Neutrophil (primary cell): ENCODE data around the gene SLC4A1AP.

Experiments used
- H3K27ac ChIP-seq: fragments of 200-600 bp; sonication (generic); 2 replicates; pipeline ENCODE4 v1.5.1; 2016; ENCODE audit warnings: mild to moderate bottlenecking, moderate library complexity
- H3K27me3 ChIP-seq: fragments of 200-600 bp; sonication (generic); 2 replicates; pipeline ENCODE4 v1.6.0; 2016; ENCODE audit warnings: mild to moderate bottlenecking
- H3K36me3 ChIP-seq: fragments of 200-600 bp; sonication (generic); 2 replicates; pipeline ENCODE4 v1.5.1; 2017
- H3K4me1 ChIP-seq, 2 experiments: fragments of 200-600 bp in 1 of 2; sonication (generic) in 1 of 2; 1 replicate in 1 of 2; 2 replicates in 1 of 2; pipeline versions ENCODE4 v1.5.1 to v1.6.1; 2013 to 2016; ENCODE audit warnings: low read depth in 1 of 2, low read length in 1 of 2, mild to moderate bottlenecking in 1 of 2, moderate library complexity in 1 of 2; ENCODE audit not compliant: control insufficient read depth in 1 of 2, insufficient read depth in 1 of 2
- H3K4me3 ChIP-seq, 2 experiments: fragments of 200-600 bp in 1 of 2; sonication (generic) in 1 of 2; 1 replicate in 1 of 2; 2 replicates in 1 of 2; pipeline ENCODE4 v1.5.1; 2013 to 2016; ENCODE audit warnings: low read depth in 1 of 2, low read length in 1 of 2, mild to moderate bottlenecking in 1 of 2, moderate library complexity in 1 of 2
- H3K9me3 ChIP-seq: fragments of 200-600 bp; sonication (generic); 2 replicates; pipeline ENCODE4 v1.5.1; 2016
- CTCF ChIP-seq: fragments of 200-600 bp; sonication (generic); IDR thresholded peaks from 2 replicates; pipeline ENCODE4 v1.5.1; 2016; ENCODE audit warnings: antibody characterized with exemption

SLC4A1AP gene

GRCh38 chr2:27714053-27714452, 50.4 kb downstream of the SLC4A1AP start:
- no peak for TF ChIP-seq CTCF
- Histone ChIP-seq H3K9me3 (no peaks in the 10 kb centered on the region), H3K4me1 (peaks cover 0 to 7% of the 10 kb centered on the region in 2 experiments), H3K27me3 (peaks cover 58% of the 10 kb centered on the region), H3K36me3 (no peaks in the 10 kb centered on the region), H3K27ac (no peak overlapping the region), H3K4me3 (no peak overlapping the region)

GRCh38 chr2:27714851-27715291, 51.2 kb downstream of the SLC4A1AP start:
- H3K9me3 ChIP-seq: no peaks in the 10 kb centered on the region
- no peak overlapping the region for H3K4me3 ChIP-seq
- TF ChIP-seq CTCF: no peak
- no peak overlapping the region for H3K27ac ChIP-seq
- no peaks in the 10 kb centered on the region for H3K36me3 ChIP-seq
- peaks cover 0 to 7% of the 10 kb centered on the region in 2 experiments for H3K4me1 ChIP-seq
- peaks cover 64% of the 10 kb centered on the region for H3K27me3 ChIP-seq

GRCh38 chr2:27715318-27716210, 51.9 kb downstream of the SLC4A1AP start:
- Histone ChIP-seq H3K27ac (no peak overlapping the region), H3K27me3 (peaks cover 71% of the 10 kb centered on the region), H3K36me3 (no peaks in the 10 kb centered on the region), H3K4me1 (peaks cover 0 to 7% of the 10 kb centered on the region in 2 experiments), H3K9me3 (no peaks in the 10 kb centered on the region), H3K4me3 (no peak overlapping the region)
- TF ChIP-seq CTCF: no peak

- Histone ChIP-seq H3K27ac (no peak overlapping the region), H3K36me3 (no peaks in the 10 kb centered on the region), H3K4me1 (peaks cover 0 to 7% of the 10 kb centered on the region in 2 experiments), H3K9me3 (no peaks in the 10 kb centered on the region), H3K27me3 (peaks cover 76% of the 10 kb centered on the region), H3K4me3 (no peak overlapping the region)
- no peak for TF ChIP-seq CTCF
Observed at GRCh38 chr2:27716301-27717069, 52.8 kb downstream of the SLC4A1AP start.

- H3K27me3 ChIP-seq: peaks cover 76% of the 10 kb centered on the region
- H3K27ac ChIP-seq: no peak overlapping the region
- no peaks in the 10 kb centered on the region for H3K36me3 ChIP-seq
- TF ChIP-seq CTCF: no peak
- H3K4me3 ChIP-seq: no peak overlapping the region
- no peaks in the 10 kb centered on the region for H3K9me3 ChIP-seq
- H3K4me1 ChIP-seq: peaks cover 0 to 7% of the 10 kb centered on the region in 2 experiments
Observed at GRCh38 chr2:27717070-27717795, 53.5 kb downstream of the SLC4A1AP start.
